ENCODE measurements around the gene PAQR8. TPM values are rescaled to one million over a fixed set of nuclear protein-coding genes. Genes with fewer than 3 reads are reported as not detected.

The PAQR8 gene, protein sequence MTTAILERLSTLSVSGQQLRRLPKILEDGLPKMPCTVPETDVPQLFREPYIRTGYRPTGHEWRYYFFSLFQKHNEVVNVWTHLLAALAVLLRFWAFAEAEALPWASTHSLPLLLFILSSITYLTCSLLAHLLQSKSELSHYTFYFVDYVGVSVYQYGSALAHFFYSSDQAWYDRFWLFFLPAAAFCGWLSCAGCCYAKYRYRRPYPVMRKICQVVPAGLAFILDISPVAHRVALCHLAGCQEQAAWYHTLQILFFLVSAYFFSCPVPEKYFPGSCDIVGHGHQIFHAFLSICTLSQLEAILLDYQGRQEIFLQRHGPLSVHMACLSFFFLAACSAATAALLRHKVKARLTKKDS
- total RNA-seq (1 to 10 TPM; 8.3 to 9.3 TPM), polyA plus RNA-seq (1 to 10 TPM; 2.5 to 3.4 TPM)
- long read RNA-seq, donor 1, full-length matches to known transcripts: 6 of 6 reads
- long read RNA-seq, donor 1, partial matches to known transcripts: 0 of 6 reads
- long read RNA-seq, donor 1, other reads (novel, unspliced or antisense): 0 of 6 reads
- long read RNA-seq, donor 2, full-length matches to known transcripts: 4 of 4 reads
- long read RNA-seq, donor 2, partial matches to known transcripts: 0 of 4 reads
- long read RNA-seq, donor 2, other reads (novel, unspliced or antisense): 0 of 4 reads
- long read RNA-seq, donor 3, full-length matches to known transcripts: 5 of 5 reads
- long read RNA-seq, donor 3, partial matches to known transcripts: 0 of 5 reads
- long read RNA-seq, donor 3, other reads (novel, unspliced or antisense): 0 of 5 reads
- long read RNA-seq, donor 4, full-length matches to known transcripts: 4 of 4 reads
- long read RNA-seq, donor 4, partial matches to known transcripts: 0 of 4 reads
- long read RNA-seq, donor 4, other reads (novel, unspliced or antisense): 0 of 4 reads
- long read RNA-seq, donor 5, full-length matches to known transcripts: 12 of 12 reads
- long read RNA-seq, donor 5, partial matches to known transcripts: 0 of 12 reads
- long read RNA-seq, donor 5, other reads (novel, unspliced or antisense): 0 of 12 reads

DNA sequence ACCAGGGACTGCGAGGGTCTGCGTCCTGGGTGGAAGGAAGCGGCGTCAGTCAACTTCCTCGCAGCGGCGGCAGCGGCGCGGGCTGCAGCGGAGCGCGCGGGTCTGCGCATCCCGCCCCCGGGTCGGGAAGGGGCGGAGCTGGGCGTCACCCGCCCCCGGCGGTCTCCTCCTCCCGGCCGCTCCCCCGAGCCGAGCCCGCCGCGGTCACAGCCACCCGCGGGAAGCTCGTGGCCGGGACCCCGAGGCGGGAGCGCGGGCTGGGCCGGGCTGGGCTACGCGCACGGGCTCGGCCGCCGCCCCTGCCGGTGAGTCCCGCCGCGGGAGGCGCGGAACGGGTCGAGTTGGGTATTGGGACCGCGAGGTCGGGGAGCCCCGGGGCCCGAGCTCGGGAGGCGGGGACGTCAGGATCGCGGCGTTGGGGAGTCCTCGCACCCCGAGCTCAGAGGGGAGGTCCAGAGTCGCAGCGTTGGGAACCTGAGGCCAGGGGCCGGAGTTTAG lies at the start of gene PAQR8:
TSS of gene PAQR8 (plus strand) at position 207 of the 498 bp plus-strand sequence. CDS start 41,063 bp downstream, outside the sequence.
- TF ChIP-seq, protein P1, sequence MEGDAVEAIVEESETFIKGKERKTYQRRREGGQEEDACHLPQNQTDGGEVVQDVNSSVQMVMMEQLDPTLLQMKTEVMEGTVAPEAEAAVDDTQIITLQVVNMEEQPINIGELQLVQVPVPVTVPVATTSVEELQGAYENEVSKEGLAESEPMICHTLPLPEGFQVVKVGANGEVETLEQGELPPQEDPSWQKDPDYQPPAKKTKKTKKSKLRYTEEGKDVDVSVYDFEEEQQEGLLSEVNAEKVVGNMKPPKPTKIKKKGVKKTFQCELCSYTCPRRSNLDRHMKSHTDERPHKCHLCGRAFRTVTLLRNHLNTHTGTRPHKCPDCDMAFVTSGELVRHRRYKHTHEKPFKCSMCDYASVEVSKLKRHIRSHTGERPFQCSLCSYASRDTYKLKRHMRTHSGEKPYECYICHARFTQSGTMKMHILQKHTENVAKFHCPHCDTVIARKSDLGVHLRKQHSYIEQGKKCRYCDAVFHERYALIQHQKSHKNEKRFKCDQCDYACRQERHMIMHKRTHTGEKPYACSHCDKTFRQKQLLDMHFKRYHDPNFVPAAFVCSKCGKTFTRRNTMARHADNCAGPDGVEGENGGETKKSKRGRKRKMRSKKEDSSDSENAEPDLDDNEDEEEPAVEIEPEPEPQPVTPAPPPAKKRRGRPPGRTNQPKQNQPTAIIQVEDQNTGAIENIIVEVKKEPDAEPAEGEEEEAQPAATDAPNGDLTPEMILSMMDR (IDR thresholded peaks at IDR 0.05; ENCODE audit: control extremely low read depth, extremely low read depth): no peak
- Histone ChIP-seq H3K4me3 (peak within 1 kb of the TSS; percentile 76), H3K9ac (ENCODE audit: insufficient read depth in 1 of 2, low read length in 2 of 2) (peak within 1 kb of the TSS; percentile 72 to 81), H3K4me1 (ENCODE audit: control insufficient read depth in 5 of 5, insufficient read depth in 5 of 5, low read length in 5 of 5) (peaks cover 0 to 35% (median 5%) of the 10 kb centered on the region in 5 donors), H3K27me3 (ENCODE audit: control insufficient read depth in 3 of 3, insufficient read depth in 3 of 3, low read length in 2 of 3) (no peaks in the 10 kb centered on the region), H3K9me3 (ENCODE audit: control insufficient read depth in 4 of 4, insufficient read depth in 3 of 4, low read length in 3 of 4) (no peaks in the 10 kb centered on the region), H3K36me3 (ENCODE audit: control insufficient read depth in 4 of 4, insufficient read depth in 4 of 4, low read length in 4 of 4) (no peaks in the 10 kb centered on the region), H3K27ac (ENCODE audit: low read depth in 1 of 2, low read length in 1 of 2) (peak within 1 kb of the TSS; percentile 78 to 85)
- peak; percentile 97 for ATAC-seq (ENCODE audit: insufficient read depth, low FRiP score)
- 1% methylated on average over 48 to 69 of the region's 69 CpGs for WGBS, 2 donors
- peak; percentile 85 to 94 (median 86) for DNase-seq

DNA sequence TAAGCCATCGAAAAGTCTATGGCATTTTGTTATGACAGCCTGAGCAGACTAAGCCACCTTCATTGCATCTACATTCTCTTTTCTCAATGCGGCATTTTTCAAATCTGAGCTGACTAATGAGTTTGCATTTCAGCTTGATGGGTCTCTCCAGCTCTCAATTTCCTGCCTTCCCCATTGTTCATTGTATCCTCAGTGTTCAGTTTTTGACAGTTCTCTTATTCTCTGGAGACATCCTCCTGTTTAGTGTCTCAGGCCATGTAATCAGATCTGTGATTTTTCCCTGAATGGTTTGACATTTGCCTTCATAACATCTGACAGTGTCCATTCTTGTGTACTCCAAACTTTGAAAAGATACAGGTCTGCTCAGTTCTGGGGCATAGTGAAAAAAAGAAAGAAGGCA lies 49.5 kb upstream of the PAQR8 start:
- Histone ChIP-seq H3K9ac (ENCODE audit: insufficient read depth in 1 of 2, low read length in 2 of 2) (no peak overlapping the region), H3K36me3 (ENCODE audit: control insufficient read depth in 4 of 4, insufficient read depth in 4 of 4, low read length in 4 of 4) (no peaks in the 10 kb centered on the region), H3K27ac (ENCODE audit: low read depth in 1 of 2, low read length in 1 of 2) (no peak overlapping the region), H3K27me3 (ENCODE audit: control insufficient read depth in 3 of 3, insufficient read depth in 3 of 3, low read length in 2 of 3) (no peaks in the 10 kb centered on the region), H3K9me3 (ENCODE audit: control insufficient read depth in 4 of 4, insufficient read depth in 3 of 4, low read length in 3 of 4) (no peaks in the 10 kb centered on the region), H3K4me1 (ENCODE audit: control insufficient read depth in 5 of 5, insufficient read depth in 5 of 5, low read length in 5 of 5) (peaks cover 0 to 2% (median 0%) of the 10 kb centered on the region in 5 donors), H3K4me3 (no peak overlapping the region)
- ATAC-seq (ENCODE audit: insufficient read depth, low FRiP score) (no peak), DNase-seq (no peak)
- TF ChIP-seq, protein P1 (IDR thresholded peaks at IDR 0.05; ENCODE audit: control extremely low read depth, extremely low read depth): no peak
- WGBS, 2 donors: 89 to 96% methylated on average over 2 of the region's 2 CpGs

DNA sequence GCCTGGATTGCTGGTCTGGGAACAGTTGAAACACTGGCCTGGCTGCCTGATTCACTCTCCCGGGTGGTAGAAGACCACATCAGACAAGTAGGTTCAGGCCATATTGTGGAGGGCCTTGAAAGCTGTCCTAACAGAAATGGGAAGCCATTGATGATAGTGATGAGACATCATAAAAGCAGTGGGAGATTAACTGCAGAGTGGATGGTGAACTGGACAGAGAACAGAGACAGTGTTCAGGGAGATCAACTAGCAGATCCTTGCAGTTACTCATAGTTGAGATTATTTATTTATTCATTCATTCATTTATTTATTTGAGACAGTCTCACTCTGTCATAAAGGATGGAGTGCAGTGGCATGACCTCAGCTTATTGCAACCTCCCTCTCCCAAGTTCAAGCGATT lies 47.2 kb upstream of the PAQR8 start:
- TF ChIP-seq, protein P1 (IDR thresholded peaks at IDR 0.05; ENCODE audit: control extremely low read depth, extremely low read depth): no peak
- no peaks in the 10 kb centered on the region for H3K9me3 ChIP-seq (ENCODE audit: control insufficient read depth in 4 of 4, insufficient read depth in 3 of 4, low read length in 3 of 4)
- H3K36me3 ChIP-seq (ENCODE audit: control insufficient read depth in 4 of 4, insufficient read depth in 4 of 4, low read length in 4 of 4): no peaks in the 10 kb centered on the region
- no peak for DNase-seq
- no peak overlapping the region for H3K4me3 ChIP-seq
- H3K4me1 ChIP-seq (ENCODE audit: control insufficient read depth in 5 of 5, insufficient read depth in 5 of 5, low read length in 5 of 5): no peaks in the 10 kb centered on the region
- no peaks in the 10 kb centered on the region for H3K27me3 ChIP-seq (ENCODE audit: control insufficient read depth in 3 of 3, insufficient read depth in 3 of 3, low read length in 2 of 3)
- H3K9ac ChIP-seq (ENCODE audit: insufficient read depth in 1 of 2, low read length in 2 of 2): no peak overlapping the region
- ATAC-seq (ENCODE audit: insufficient read depth, low FRiP score): no peak
- H3K27ac ChIP-seq (ENCODE audit: low read depth in 1 of 2, low read length in 1 of 2): no peak overlapping the region
- 90 to 92% methylated on average over 2 of the region's 2 CpGs for WGBS, 2 donors
